Ishikawa (cell line): ENCODE results near the gene MAPK7.

Experiments used
- EGR1 ChIP-seq: IDR thresholded peaks from 2 replicates; pipeline ENCODE4 v1.6.1; 2012
- REST ChIP-seq: IDR thresholded peaks from 2 replicates; pipeline ENCODE4 v1.6.1; 2012; ENCODE audit warnings: low read depth, mild to moderate bottlenecking
- TAF1 ChIP-seq: IDR thresholded peaks from 2 replicates; pipeline ENCODE4 v1.6.1; 2012; ENCODE audit warnings: low read depth, mild to moderate bottlenecking
- ZBTB7A ChIP-seq: IDR thresholded peaks from 2 replicates; pipeline ENCODE4 v1.6.1; 2012; ENCODE audit warnings: low read depth

GRCh38 chr17:19337712-19338023 lies 40.6 kb upstream of the MAPK7 start:
- TF ChIP-seq ZBTB7A (no peak), TAF1 (no peak), REST (no peak), EGR1 (no peak)
